Stimulated activated CD4-positive, alpha-beta T cell treated with anti-CD3 and anti-CD28 coated beads, Interleukin-15, amount 100 ng/mL, for 48 hours (primary cell): ENCODE results near the gene RTP5.
A peak's percentile ranks its signal among the peaks of the same experiment; 100 is the strongest.

Source experiments
- DNase-seq, 2 donors: peaks; one replicate each; pipeline ENCODE4 v3.0.0-alpha.2; 2020; ENCODE audit warnings: low read depth in 2 of 2

Gene RTP5

DNA sequence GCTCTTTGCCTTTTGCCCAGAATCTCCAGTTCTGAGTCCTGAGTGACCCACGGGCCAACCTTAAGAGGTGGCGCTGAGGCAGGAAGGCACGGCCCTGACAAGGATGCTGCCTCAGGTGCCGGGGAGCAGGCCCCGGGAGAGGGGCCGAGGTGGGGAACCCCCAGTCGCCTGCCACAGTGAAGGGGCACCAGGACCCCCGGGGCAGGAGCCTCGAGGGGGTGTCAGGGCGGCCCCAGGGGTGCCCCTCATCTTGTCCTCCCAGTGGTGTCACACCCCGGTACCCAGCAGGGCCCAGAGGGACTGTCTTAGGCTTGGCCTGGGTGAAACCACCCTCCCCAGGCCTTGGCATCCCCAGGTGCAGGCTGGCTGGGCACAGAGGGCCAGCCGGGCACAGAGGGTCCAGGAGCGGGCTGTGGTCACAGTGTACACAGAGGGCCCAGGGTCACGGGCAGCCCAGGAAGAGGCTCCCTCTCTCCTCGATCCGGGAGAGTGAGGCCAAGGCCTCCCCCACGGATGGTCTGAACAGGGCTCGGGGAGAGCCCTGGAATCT lies 11.9 kb upstream of the RTP5 start:
- DNase-seq = no peak

- DNase-seq = peak; percentile 62 to 74
Measured at GRCh38 chr2:241858206-241859016, 11.1 kb upstream of the RTP5 start, which contains the start of gene PDCD1. TSS of gene PDCD1 (minus strand) at chr2:241858894. CDS start at chr2:241858838, 56 bp downstream.

DNA sequence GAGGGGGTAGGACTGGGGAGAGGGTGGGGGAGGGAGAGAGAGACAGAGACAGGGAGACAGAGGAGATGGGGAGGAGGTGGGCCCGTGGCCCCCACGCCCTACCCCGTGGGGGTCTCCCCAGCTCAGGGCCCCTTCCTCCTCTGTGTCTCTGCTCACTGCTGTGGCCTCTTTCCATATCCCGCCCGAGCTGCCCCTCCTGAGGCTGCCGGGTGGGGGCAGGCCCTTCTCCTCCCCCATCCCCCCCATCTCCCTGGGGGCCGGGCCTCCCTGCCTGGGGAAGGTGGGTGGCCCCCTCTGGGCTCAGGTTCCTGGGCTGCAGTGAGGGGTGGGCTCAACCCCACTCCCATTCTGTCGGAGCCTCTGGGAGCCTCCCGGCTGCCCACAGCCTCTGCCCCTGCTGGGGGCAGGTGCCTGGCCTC lies 10.5 kb upstream of the RTP5 start:
- no peak for DNase-seq

DNA sequence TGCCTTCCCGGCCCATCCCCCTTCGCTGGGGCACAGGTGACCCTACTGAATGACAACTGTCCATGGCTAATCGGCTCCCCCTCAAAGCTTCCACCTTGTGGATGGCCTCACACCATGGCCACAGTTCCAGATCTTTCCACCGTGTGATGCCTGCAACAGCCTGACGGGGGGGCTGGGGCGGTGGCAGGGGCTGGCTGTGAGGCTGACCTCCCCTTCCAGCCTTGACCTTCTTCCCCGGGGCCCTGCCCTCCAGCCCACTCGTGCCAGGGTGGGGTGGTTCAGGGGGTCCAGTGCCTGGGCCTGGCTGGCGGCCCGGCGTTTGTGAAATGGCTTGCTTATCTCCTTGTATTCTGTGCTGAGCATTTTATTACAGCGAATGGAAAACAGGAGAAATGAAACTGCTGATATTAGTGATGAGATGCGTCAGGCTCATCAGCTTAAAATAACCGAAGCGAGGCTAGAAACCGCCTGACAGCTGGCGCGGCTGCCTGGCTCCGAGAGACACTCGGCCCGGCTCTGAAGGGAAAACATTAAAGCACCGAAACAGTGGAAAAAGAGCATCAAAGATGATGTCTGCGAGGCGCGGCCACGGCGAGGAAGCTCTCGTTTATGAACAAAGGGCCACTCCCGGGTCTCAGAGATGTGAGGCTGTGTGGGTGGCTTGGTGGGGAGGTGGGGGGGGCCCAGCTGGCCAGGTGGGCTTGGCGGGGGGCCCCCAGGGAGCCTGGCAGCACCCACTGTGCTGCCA lies 9.9 kb upstream of the RTP5 start:
- DNase-seq = peak; percentile 58 to 61

GRCh38 chr2:241860184-241861078 lies 9.1 kb upstream of the RTP5 start:
- DNase-seq = no peak

DNA sequence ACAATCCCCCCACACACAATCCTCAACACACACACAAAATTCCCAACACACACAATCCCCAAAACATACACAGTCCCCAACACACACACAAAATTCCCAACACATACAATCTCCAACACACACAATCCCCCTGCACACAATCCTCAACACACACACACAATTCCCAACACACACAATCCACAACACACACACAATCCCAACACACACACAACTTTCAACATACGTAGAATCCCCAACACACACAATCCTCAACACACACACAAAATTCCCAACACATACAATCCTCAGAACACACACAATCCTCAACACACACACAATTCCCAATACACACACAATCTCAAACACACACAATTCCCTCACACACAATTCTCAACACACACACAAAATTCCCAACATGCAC lies 8.3 kb upstream of the RTP5 start:
- no peak for DNase-seq

DNA sequence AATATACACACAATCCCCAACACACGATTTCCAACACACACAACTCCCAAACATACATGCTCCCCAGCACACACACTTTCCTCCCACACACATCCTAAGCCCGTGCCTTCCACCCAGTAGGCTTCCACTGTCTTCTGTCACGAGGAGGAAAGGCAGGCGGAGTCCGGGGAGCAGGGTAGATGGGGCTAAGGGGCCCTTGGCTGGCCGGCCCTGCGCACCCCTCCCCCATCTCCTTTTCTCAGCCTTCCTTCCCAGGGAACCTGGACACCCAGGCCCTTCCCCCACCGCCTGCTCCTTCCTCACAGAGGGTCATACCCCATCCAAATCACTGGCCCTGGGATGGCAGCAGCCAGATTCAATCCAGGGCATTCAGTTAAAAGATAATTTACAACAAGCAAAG lies 7.4 kb upstream of the RTP5 start:
- no peak for DNase-seq

DNA sequence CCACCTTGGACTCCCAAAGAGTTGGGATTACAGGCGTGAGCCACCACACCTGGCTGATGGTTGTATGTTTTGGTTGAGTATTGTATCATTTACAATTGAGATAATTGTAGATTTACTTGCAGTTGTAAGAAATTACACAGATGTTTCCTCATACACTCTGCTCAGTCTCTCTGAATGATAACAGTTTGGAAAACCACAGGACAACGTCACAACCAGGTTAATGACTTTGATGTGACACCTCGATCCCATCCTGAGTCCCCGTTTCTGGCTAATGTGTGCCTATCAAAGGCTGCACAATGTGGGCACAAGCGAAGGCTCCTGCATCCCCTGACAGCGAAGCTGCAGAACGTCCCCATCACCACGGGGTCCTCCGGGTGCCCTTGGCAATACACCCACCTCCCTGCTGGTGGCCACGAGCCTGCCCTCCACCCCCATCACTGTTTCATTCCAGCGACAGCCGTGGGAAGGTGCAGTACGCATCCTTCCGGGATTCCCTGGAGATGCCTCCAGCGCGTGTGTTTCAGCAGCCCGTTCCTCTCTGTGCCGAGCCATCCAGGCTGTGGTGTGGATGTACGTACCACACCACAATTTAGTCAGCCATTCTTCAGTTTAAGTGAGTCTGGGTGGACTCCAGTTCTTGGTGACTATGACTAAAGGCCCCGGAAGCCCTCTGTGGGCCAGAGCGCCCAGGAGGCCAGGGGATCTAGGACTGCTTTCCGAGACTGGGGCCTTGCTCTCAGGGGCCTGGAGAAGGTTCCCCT lies 6.6 kb upstream of the RTP5 start:
- DNase-seq = no peak

GRCh38 chr2:241863536-241863954 lies 6.0 kb upstream of the RTP5 start:
- DNase-seq = peak; percentile 65 to 68

- DNase-seq = no peak
Measured at GRCh38 chr2:241864168-241864849, 5.2 kb upstream of the RTP5 start.

GRCh38 chr2:241864850-241865213 lies 4.7 kb upstream of the RTP5 start:
- no peak for DNase-seq

DNA sequence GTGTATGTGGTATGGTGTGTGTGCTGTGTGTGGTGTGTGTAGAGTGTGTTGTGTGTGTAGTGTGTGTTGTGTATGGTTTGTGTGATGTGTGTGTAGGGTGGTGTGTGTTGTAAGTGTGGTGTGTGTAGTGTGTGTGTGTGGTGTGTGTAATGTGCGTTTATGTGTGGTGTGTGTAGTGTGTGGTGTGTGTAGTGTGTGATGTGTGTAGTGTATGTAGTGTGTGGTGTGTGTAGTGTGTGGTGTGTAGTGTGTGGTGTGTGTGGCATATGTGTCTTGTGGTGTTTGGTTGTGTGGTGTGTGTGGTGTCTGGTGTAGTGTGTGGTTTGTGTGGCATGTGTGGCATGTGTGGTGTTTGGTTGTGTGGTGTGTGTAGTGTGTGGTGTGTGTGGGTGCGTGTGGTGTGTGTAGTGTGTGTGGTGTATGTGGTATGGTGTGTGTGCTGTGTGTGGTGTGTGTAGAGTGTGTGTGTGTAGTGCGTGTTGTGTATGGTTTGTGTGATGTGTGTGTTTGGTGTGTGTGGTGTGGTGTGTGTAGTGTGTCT lies 4.0 kb upstream of the RTP5 start:
- no peak for DNase-seq

GRCh38 chr2:241865957-241866789 lies 3.4 kb upstream of the RTP5 start:
- no peak for DNase-seq

GRCh38 chr2:241866790-241867645 lies 2.5 kb upstream of the RTP5 start:
- DNase-seq = no peak

DNA sequence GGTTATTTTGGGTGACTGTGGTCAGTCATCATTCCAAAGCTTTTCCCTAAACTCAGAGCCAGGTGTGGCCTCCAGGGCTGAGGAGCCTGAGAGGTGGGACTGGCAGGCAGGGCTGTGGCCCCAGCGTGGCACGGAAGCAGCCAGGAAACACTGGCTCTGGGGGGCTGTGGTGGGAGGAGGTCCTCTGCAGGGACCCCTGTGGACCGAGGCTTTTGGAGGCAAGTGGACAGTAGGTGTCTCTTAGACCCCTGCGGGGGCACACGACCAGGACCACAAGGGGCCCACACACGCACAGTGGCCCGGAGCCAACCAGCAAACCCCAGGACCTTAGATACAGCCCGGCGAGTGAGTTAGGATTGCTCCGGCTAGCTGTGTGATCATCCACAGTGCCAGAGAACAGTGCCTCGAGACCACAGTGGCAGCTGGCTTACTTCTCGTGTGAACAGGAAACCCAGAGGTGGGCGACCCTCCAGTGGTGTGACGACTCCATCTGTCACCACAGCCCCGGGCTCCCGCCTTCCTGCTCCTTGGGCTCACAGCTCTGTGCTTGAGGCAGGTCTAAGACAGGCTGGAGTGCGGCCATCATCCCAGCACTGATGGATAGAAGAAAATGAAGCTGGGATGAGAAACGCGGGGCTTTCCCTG lies 1.6 kb upstream of the RTP5 start:
- peak in 1 of 2 donors; percentile 59 for DNase-seq

DNA sequence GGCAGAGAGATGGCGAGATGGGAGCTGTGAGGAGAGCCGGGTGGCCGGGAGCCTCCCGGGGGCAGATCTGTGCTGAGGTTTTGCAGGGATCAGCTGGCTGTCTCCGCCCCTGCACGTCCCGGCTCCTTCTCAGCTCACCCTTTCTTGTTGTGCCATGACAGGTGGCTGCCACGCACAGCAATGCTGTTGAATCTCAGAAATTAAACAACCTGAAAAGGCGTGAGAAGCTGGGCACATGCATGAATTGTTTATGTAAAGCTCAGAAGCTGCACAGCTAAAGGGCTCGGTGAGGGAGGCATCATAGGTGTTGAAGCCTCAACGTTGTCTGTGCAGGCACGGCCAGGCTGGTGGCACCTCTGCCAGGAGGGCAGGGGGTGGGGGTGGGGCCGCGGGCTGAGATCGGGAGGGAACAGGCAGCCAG lies 858 bp upstream of the RTP5 start:
- DNase-seq = no peak

DNA sequence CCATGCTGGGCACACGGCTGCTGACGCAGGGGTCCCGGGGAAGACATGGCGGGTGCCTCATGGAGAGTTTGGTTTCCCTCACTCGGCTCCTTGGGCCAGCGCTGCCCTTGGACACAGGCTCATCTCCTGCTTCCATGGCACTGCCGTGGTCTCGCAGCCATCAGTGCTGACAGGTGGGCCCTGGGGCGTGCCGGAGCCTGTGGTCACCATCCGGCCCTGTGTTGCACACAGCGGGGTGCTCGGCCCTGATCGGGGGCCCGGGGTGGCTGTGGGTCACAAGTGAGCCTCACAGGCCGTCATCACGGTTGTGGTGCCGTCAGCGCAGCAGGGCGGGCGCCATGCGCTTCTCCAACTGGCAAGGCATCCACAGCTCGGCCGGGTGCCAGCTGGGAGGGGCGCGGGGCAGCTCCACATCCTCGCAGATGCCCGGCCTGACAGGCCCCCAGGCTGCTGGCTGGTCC lies 582 bp downstream of the RTP5 start:
- no peak for DNase-seq
